ENCODE data around the gene CAPN3.
"Not testable (repeated sequence)": the region's sequence is repeated elsewhere in the genome, so short reads cannot be mapped to it uniquely, and the experiment has no call there.

CAPN3 gene

DNA sequence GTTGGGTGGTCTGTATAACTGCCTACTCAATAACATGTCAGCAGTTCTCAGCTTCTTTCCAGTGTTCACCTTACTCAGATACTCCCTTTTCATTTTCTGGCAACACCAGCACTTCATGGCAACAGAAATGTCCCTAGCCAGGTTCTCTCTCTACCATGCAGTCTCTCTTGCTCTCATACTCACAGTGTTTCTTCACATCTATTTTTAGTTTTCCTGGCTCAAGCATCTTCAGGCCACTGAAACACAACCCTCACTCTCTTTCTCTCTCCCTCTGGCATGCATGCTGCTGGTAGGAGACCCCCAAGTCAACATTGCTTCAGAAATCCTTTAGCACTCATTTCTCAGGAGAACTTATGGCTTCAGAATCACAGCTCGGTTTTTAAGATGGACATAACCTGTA is at the start of gene CAPN3:
Gene CAPN3, plus strand, starts transcription at position 253 of the 400 bp plus-strand sequence. CDS start 305 bp downstream, outside the sequence.
- DNase-seq (ENCODE audit: low read depth in 1 of 2, low spot score in 1 of 2): no peak

- DNase-seq (ENCODE audit: low read depth in 1 of 2, low spot score in 1 of 2): no peak
These were observed 45.8 kb upstream of the CAPN3 start for GRCh38 chr15:42313463-42313862.

- DNase-seq (ENCODE audit: low read depth in 1 of 2, low spot score in 1 of 2): no peak
These were observed 44.5 kb upstream of the CAPN3 start for GRCh38 chr15:42314818-42315217.

GRCh38 chr15:42315521-42315920 is 43.8 kb upstream of the CAPN3 start:
- no peak for DNase-seq (ENCODE audit: low read depth in 1 of 2, low spot score in 1 of 2)

DNA sequence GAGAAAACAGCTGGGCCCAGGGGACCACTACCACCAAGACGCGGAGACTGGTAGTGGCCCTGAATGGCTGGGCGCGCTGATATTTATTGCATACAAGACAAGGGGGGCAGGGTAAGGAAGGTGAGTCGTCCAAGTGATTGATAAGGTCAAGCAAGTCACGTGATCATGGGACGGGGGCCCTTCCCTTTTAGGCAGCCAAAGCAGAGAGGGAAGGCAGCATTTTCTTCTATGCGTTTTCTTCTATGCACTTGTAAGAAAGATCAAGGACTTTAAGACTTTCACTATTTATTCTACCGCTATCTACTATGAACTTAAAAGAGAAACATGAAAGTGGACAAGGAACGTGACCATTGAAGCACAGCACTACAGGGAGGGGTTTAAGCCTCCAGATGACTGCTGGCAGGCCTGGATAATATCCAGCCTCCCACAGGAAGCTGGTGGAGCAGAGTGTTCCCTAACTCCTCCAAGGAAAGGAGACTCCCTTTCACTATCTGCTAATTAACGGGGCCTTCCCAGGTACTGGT is 43.0 kb upstream of the CAPN3 start:
- DNase-seq (ENCODE audit: low read depth in 1 of 2, low spot score in 1 of 2): not testable (repeated sequence)

- DNase-seq (ENCODE audit: low read depth in 1 of 2, low spot score in 1 of 2): no peak
These were observed 40.1 kb upstream of the CAPN3 start for GRCh38 chr15:42319206-42319605.

DNA sequence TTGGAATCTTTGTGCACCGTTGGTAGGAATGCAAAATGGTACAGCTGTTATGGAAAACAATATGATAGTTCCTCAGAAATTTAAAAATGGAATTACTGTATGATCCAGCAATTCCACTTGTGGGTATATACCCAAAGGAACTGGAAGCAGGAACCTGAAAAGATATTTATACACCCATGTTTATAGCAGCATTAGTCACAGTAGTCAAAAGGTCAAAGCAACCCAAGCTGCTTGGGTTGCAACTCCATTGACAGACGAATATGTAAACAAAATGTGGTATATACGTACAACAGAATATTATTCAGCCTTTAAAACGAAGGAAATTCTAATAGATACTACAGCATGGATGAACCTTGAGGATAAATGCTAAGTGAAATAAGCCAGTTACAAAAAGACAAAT is 35.0 kb upstream of the CAPN3 start:
- DNase-seq (ENCODE audit: low read depth in 1 of 2, low spot score in 1 of 2): no peak

- DNase-seq (ENCODE audit: low read depth in 1 of 2, low spot score in 1 of 2): no peak
These were observed 30.1 kb upstream of the CAPN3 start for GRCh38 chr15:42329161-42329560.

- no peak for DNase-seq (ENCODE audit: low read depth in 1 of 2, low spot score in 1 of 2)
These were observed 29.3 kb upstream of the CAPN3 start for GRCh38 chr15:42329992-42330391.

DNA sequence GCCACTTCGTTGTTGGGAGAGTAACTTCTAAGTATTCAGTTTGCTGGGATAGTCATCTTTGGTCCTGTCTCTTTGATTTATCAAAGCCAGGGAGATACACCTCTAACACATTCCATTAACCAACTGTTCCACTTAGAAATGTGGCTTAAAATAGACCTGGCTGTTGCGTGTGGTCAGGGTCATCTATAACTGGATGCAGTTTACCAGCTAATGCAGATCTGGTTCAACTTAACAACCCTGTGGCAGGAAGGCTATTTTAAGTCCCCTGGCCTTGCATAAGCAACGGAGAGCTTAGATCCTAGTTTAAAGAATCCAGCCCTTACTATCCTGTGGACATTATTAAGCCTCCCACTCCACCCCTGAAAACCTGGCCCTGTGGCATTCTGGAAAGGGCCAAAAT is 28.1 kb upstream of the CAPN3 start:
- no peak for DNase-seq (ENCODE audit: low read depth in 1 of 2, low spot score in 1 of 2)

DNA sequence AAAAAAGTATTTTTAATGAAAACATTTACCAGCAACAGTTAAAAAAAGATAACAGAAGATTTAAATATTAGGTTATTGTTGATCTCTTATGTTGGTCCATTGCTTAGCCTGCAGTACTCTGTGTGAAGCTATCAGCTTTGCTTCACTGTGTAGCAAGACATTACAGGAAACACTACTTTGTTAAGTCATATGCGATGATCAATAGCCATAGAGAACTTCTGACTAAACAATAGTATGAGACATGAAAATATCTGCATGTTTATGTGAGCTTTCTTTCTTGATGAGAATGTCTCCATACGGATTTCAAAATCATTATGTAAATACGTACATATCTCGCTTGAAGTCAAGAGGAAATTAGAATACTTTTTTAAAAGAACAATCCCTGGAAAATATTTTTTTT is 27.0 kb upstream of the CAPN3 start:
- DNase-seq (ENCODE audit: low read depth in 1 of 2, low spot score in 1 of 2): no peak

DNA sequence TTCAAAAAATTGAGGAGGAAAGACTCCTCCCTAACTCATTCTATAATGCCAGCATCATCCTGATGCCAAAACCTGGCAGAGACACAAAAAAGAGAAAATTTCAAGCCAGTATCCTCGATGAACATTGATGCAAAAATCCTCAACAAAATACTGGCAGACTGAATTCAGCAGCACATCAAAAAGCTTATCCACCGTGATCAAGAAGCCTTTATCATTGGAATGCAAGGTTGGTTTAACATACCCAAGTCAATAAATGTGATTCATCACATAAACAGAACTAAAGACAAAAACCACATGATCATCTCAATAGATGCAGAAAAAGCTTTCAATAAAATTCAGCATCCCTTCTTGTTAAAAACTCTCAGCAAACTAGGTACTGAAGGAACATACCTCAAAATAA is 24.2 kb upstream of the CAPN3 start:
- no peak for DNase-seq (ENCODE audit: low read depth in 1 of 2, low spot score in 1 of 2)

DNA sequence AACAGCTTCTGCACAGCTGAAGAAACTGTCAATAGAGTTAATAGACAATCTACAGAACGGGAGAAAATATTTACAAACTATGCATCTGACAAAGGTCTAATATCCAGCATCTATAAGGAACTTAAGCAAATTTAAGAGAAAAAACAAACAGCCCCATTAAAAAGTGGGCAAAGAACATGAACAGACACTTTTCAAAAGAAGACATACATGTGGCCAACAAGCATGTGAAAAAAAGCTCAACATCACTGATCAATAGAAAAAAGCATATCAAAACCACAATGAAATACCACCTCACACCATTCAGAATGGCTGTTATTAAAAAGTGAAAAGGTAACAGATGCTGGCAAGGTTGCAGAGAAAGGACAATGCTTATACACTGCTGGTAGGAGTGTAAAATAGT is 22.7 kb upstream of the CAPN3 start:
- not testable (repeated sequence) for DNase-seq (ENCODE audit: low read depth in 1 of 2, low spot score in 1 of 2)

DNA sequence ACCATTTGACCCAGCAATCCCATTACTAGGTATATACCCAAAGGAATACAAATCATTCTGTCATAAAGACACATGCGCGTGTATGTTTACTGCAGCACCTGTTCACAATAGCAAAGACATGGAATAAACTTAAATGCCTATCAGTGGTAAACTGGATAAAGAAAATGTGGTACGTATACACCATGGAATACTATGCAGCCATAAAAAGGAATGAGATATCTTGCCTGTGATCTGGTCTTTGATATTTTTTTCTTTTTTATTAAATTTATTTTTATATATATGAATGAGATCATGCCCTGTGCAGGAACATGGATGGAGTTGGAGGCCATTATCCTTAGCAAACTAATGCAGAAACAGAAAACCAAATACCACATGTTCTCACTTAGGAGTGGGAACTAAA is 22.2 kb upstream of the CAPN3 start:
- DNase-seq (ENCODE audit: low read depth in 1 of 2, low spot score in 1 of 2): not testable (repeated sequence)

DNA sequence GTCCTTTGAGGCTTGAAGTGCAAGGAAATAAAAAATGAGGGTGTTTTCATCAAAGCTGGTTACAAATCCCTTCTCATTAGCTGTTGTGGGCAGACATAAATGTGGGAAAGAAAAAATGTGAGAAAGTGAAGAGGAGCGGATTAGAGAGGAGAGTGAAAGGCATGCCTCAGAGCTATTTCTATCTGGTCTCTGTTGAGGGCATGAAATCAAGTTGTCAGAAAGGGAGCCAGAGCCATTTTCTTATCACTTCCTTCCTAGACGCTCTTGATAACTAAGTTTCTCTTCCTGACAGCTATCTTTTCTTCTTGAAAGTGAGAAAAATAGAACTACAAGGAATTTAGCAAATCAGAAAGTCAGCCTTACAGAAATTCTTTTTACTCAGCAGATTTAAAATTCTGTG is 20.8 kb upstream of the CAPN3 start:
- DNase-seq (ENCODE audit: low read depth in 1 of 2, low spot score in 1 of 2): no peak

GRCh38 chr15:42343596-42344232 is 15.6 kb upstream of the CAPN3 start:
- DNase-seq (ENCODE audit: low read depth in 1 of 2, low spot score in 1 of 2): no peak

DNA sequence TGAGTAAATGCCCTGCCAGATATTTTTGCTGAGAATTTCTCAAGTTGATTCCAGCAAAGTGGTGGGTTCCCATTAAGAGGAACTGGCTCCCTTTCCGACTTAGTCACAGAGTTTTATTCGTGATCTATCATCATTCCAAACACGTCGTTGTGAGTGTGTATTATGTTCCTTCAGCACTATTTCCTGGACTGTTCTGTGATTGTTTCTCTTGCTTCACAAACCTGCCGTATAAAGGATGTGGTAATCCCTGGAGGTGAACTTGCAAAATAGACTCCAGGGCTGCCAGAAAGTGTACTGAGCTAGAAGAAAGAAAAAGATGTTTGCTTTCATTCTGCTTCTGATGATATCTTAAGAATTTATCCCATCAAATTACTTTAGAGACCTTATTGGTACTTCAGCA is 14.5 kb upstream of the CAPN3 start:
- no peak for DNase-seq (ENCODE audit: low read depth in 1 of 2, low spot score in 1 of 2)

DNA sequence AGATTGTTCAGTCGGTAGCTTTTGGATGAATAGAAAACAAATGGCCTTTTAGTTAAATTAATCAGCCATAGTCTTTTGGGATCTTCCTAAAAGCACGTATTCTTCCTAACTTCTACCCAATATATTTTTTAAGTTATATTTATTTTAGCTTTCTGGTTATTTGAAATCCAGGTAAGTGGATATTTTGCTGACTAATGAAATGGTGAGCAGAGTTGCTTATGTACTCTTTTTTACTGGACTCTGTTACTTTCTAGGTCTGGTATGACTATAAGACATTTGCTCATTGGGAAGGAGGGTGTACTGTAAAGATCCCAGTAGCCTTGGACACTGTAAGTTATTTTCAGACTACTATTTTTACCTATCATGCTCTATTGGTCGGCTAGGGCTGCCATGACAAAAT is 13.8 kb upstream of the CAPN3 start:
- DNase-seq (ENCODE audit: low read depth in 1 of 2, low spot score in 1 of 2): no peak

DNA sequence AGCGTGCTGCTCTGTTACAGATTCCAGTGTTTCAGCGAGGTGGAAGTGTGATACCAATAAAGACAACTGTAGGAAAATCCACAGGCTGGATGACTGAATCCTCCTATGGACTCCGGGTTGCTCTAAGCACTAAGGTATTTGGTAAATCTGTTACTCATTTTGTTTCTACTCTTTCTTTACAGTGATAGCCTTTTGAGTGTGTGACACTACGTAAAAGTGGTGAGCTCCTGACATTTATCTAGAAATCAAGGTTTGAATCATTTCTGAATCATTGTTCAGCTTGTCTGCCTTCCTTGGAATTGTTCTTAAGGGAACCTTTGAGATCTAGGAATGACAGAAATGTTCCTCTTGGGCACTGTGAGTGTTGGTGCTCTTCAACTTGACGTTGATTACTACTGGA is 11.2 kb upstream of the CAPN3 start:
- DNase-seq (ENCODE audit: low read depth in 1 of 2, low spot score in 1 of 2): no peak

DNA sequence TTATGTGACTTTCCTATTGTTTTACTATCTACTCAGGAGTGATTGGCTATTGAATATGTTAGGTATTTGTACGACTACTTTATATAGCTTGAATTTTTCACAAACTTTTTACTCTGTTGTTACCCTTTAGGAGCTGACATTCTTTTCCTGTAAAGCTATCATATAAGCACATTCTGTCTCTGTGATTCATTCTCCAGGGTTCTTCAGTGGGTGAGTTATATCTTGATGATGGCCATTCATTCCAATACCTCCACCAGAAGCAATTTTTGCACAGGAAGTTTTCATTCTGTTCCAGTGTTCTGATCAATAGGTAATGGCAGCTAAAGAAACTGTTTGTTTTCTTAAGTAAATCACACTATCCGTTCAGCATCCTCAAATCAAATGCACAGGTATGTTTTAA is 10.1 kb upstream of the CAPN3 start:
- no peak for DNase-seq (ENCODE audit: low read depth in 1 of 2, low spot score in 1 of 2)

DNA sequence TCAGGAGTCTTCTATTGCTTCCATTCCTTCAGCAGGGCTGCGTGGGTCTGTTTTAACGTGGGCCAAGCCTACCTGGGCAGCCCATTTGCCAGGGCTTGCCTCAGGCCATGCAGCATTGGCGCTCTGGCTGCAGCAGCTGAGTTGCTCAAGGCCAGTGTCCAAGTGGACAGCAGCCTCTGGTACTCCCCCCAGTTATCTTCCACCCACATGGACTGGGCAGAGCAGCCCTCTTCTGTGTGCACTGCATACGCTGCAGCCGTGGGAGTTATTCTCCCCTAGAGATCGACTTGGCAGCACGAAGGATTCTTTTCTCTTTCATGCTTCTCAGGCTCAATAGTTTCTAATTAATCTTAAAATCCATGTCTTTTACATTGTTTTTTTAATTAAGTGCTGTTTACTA is 6.9 kb upstream of the CAPN3 start:
- no peak for DNase-seq (ENCODE audit: low read depth in 1 of 2, low spot score in 1 of 2)

DNA sequence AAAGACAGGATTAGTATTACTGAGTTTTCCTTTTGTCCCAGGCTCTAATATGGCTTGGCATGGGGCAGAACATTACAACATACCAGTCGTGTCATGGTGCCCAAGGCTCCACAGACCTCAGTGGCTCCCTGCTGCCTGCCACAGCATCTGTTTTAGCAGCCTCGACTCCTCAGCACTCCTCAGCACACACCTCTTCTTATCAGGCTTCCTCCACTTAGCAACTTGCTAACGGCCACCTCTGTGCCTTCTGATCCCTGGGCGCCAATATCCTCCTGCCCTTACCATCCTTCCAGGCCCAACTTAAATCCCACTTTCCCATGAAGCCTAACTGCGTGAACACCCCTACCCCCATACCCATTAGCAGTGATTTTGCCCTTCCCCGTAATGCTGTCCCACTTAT is 6.2 kb upstream of the CAPN3 start:
- no peak for DNase-seq (ENCODE audit: low read depth in 1 of 2, low spot score in 1 of 2)

DNA sequence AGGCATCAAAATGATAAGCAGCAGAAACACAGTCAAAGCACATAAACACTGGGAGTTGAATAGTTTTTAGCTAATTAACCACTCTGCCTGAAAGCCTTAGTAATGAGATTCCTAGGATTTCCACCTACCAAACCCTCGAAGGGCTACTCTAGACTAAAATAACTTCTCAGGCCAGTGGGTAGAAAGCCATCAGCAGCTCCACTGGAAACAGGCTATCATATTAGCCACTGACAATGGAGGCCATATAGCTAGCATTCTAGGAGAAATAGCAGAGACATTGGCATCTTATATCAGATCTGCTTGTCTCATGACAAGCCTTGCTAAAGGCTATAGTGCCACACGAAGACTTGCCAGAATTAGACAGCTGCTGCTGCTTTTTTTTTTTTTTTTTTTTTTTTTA is 4.5 kb upstream of the CAPN3 start:
- no peak for DNase-seq (ENCODE audit: low read depth in 1 of 2, low spot score in 1 of 2)

Measured in activated CD4-positive, alpha-beta T cell treated with anti-CD3 and anti-CD28 coated beads, Interleukin-2, amount 50 U/mL, for 24 hours (primary cell).